GM19240 (cell line): ENCODE data around the gene NGRN.
"Not testable (repeated sequence)": the region's sequence is repeated elsewhere in the genome, so short reads cannot be mapped to it uniquely, and the experiment has no call there.

Source experiments
- DNase-seq: peaks from one replicate; pipeline ENCODE4 v3.0.0; 2011; ENCODE audit warnings: low spot score; ENCODE audit not compliant: insufficient read length

Gene NGRN

DNA sequence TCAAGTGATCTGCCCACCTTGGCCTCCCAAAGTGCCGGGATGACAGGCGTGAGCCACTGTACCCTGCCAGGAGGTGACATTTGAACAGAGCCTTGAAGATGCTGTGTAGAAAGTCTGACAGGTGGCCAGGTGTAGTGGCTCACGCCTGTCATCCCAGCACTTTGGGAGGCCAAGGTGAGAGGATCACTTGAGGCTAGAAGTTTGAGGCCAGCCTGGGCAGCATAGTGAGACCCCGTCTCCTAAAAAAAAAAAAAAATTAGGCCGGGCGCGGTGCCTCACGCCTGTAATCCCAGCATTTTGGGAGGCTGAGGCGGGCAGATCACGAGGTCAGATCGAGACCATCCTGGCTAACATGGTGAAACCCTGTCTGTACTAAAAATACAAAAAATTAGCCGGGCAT lies 13.0 kb downstream of the NGRN start:
- DNase-seq, result not testable (repeated sequence)

DNA sequence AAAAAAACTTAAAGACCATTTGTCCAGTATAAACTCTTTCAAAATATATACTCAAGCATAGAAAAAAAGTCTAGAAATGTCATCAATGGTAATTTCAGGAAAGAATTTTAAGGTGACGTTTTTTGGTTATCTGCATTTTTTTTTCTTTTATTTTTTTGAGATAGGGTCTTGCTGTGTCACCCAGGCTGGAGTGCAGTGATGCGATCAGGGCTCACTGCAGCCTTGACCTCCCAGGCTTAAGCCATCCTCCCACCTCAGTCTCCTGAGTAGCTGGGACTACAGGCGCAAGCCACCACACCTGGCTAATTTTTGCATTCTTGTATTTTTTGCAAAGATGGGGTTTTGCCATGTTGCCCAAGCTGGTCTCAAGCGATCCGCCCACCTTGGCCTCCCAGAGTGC lies 15.3 kb downstream of the NGRN start:
- DNase-seq, result not testable (repeated sequence)

DNA sequence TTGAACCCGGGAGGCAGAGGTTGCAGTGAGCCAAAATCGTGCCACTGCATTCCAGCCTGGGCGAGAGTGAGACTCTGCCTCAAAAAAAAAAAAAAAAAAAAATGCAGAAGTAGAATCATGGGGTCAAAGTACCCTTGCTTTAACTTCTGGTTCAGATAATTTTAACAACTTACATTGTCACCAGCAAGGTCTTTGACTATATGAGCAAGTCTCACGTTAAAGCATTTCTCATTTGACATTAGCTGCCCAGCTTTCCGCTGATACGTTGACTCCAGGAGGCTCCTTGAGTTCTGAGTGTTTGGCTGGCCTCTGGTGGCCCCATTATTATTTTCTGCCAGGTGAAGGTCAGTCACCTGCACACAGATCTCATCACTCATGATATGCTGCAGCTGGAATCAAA lies 16.2 kb downstream of the NGRN start:
- DNase-seq, result not testable (repeated sequence)

DNA sequence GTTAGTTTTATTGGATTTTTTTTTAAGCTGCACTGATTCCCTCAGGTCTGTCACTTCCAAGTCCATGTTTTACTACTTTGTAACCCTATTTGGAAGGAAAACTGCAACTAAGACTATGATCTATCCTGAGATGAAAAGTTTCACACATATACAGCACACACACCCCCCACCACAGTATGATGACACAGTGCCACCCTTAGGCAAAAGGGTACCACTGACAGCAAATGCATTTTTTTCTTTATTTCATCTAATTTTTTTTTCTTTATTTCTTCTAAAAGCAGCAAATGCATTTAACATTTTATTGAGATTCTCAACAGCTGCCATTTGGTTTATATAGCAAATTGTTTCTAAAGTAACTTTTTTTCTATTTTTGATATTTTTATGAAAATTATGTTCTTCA lies 21.2 kb downstream of the NGRN start:
- no peak for DNase-seq

DNA sequence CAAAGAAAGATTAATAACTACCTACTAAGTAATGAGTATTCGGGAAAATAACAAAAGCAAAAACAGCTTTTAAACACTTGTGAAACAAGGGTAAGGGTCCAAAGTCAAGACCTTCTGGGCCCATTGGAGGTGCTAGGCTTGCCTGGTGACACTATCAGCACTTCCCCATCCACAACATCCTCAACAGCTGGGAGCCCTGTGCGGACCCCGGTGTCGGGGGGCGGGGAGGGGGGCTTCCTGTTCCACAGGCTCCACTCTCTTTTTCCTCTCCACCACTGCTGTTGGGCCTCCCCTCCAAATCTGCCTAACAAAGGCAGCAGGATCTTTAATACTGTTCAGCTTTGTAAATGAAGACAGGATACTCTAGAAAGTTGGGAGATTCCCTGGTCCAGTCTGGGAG lies 21.6 kb downstream of the NGRN start:
- no peak for DNase-seq

DNA sequence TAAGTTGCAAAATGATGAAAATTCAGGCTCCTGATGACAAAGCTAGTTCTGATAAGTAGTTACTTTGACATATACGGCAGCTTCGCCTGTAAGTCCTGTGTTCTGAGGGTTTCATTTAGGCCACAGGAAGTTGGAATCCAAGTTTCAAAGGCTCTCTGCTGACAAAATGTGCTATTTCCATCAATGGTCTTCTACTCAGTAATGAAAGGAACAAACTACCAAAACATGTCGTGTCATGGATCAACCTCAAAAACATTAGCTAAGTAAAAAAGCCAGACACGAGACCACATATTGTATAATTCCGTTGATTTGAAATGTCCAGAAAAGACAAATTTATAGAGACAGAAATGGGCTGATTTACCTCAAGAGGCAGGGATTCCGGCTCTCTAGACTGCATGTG lies 22.5 kb downstream of the NGRN start:
- no peak for DNase-seq

DNA sequence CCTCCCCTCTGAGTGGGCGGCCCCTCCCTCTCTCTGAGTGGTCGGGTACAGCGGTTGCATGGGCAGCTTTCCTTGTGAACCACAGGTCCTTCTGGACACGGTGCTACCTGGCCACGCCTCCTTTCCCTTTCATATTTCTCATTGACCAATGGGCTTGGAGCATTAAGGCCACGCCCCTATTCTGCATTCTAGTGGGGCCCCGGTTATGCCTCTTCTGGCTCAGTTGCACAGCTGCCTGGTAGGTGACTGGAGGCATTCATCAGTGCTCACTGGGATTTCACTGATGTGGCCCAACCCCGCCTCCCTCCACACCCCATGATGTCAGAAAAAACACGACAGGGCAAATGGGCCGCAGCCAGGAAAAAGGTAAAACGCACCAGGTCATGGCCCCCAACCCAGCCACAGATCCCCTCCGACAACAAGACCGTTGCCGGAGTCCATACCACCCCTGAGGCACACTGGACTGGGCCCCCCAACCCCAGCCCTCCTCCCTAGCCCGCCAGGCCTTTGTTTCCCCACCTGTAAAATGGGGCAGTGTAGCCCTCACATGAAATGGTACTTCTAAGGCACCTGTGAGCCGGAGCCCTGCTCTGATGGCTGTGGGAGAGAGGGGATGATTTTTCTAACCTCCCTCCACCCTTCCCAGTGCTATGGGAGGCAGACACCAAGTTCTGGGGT lies 26.3 kb downstream of the NGRN start:
- DNase-seq, result peak; percentile 24

DNA sequence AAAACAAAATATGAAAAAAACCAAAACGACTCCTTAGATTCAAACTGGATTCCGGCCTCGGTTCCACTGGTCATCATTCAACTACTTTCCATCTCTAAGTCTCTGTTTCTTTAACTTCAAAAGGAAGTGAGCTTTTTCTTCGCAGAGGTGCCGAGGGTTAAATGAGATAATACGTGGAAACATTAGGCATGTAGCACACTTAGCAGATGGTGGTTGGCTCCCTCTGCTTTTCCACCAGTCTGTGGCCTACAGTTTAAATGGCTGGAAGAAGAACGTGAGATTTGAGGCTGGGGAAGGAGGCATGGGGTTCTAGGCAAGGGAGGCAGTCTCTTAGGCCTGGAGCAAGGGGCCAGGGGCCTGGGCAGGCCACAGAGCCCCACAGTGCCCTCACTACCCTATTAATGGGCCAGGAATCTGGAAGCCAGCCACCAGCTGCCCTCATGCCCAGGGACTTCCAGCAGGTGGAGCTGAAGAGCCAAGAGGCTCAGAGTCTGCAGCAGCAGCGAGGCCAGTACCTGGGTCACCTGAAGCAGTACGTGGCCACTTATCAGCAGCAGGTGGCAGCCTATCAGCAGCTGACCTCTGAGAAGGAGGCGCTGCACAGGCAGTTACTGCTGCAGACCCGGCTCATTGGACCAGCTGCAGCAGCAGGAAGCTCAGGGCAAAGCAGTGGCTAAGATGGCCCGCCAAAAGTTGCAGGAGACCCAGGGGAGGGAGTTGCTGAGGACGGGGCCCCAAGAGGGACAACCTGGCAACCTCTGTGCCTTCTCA lies 27.8 kb downstream of the NGRN start:
- not testable (repeated sequence) for DNase-seq

DNA sequence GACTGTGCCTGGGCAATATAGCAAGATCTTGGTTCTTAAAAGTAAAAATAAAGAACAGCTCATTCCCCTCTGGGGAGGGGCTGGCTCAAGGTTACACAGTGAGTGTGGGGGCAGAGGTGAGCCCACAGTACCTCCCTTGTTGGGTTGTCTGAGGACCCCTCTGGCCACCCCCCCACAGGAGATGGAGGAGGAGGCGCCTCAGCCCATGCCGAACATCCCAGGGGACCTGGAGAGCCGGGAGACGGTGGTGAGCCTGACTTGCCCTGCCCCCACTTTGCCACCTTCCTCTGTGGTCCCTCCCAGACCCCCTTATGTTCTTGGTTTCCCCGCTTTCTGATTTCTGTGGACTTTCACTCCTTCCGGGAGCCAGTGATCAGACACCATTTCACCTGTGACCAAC lies 28.7 kb downstream of the NGRN start:
- no peak for DNase-seq

DNA sequence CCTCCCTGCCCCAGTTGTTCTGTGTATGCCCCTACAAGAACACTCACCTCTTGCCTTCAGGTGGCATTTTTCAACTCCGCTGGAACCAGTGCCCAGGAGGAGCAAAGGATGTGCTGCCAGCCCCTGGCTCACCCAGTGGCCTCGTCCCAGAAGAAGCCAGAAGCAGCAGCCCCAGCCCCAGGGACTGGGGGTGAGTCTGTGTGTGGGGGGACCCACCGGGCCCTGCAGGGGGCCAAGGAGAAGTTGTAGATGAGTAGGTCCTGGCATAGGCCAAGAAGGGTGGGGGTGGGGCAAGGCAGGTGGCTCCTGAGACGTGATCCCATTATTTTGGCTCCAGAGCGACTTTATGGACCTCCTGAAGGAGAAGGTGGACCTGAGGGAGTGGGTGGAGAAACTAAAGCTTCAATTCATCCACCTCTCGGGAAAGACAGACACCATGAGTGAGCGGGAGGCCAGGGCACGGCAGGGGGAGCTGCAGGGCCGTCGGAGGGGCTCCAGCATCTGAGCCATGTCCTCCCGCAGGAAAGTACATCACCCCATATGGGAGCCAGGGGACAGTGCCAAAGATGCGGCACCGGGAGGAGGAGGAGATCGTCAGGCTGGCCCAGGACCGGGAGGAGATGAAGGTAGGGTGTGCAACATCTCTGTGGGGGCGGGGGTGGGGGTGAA lies 29.3 kb downstream of the NGRN start:
- no peak for DNase-seq

DNA sequence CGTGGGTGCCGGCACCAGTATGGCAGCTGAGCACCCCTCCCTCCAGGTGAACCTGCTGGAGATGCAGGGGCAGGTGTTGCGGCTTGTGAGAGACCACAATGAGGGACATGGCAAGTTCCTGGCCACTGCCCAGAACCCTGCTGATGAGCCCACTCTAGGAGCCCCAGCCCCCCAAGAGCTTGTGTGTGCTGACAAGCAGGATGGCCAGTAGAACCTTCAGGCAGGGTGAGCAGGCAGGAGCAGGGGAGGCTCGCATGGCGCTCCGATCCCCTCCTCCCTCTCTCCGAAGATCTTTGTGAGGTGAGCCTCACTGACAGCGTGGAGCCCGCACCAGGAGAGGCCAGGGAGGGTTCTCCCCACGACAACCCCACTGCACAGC lies 29.8 kb downstream of the NGRN start:
- no peak for DNase-seq

DNA sequence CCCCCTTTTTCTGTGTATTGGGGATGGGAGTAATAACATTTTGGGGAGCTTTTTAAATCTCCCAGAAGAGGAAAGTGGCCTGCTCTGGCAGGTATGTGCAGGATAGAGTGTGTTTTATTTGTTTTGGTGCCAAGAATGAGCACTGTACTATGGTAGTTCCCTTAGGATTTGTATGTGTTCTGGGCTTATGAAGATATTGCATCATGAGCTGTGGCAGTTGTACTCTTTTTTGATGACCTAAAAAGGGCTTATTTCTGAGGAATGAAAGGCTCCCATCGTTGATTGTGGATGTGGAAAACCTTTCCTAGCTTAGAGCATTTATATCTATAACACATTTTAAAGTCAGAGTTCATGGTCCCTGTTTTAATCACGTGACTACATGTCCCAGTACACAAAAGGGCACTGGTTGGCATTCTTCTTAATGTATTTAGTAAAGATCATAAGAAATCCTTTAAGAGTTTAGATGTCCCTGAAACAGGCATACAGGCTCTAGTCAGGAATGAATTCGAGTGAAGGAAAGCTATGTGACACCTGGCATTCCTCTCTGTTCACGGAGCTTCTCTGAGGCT lies 30.9 kb downstream of the NGRN start:
- not testable (repeated sequence) for DNase-seq

DNA sequence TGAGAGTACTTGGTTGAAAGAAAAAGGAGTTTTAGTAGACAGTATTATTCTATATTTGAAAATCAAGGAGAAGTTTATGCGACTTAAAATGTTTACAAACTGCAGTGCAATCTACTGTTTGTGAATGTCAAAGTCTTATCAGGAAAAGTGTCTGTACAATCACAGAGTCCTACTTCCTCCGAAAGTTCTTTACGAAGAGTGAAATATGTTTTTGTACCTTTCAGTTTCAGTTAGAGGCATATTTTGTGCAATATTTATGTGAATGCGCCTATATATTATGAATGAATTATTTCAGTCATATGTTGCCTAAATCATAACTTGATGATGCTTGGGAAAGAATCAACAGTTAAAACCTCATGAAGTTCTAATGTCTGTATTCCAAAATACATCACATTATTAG lies 31.5 kb downstream of the NGRN start:
- no peak for DNase-seq

DNA sequence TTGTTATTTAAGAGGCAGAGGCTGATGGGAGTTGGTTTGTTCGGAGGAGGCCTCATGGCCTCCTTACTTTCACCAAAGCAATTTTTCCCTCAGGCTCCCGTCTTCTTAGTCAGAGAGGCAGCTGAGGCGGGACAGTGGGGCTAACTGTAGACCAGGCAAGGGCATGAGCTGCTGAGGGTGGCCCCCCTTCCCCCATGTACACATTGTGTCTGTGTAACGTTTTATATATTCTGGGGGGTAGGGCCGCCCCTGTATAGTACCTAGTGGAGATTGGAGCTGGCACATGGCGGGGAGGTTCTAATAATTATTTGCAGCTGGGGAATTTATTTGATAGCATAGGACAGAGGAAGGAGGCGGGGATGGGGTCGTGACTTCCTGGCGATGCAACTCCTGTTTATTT lies 35.1 kb downstream of the NGRN start:
- no peak for DNase-seq

DNA sequence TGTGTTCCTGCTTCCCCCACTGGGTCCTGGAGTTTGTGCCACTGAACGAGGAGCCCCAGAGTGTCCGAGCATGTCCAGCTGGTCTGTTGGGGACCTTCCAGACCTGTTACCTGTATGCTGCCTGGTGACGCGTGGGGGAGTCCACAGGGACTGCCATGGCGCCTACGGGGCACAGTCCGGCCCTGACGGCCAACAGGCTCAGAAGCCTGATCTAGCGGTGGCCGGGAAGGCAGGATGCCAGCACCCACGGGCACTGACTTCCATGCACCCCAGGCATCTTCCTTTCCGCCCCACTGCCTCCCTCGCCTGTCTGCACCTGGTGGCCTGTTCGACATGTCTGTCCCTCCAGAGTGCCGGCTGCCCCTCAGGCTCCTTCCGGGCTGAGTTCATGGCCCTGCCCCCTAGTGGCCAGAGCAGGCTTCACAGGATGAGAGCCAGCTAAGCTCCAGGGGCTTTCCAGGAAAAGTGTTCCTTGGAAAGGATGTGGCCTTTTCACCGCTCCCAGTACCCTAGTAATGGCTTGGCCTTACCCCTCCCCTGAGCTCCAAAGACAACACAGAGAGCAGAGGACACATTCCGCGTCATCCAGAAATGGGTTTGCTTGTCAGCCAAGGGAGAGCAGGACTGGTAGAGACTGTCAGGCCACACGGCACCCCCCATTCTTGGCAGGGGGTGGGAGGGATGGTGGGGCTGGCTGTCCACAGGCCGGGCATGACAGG lies 35.7 kb downstream of the NGRN start:
- DNase-seq, result no peak

DNA sequence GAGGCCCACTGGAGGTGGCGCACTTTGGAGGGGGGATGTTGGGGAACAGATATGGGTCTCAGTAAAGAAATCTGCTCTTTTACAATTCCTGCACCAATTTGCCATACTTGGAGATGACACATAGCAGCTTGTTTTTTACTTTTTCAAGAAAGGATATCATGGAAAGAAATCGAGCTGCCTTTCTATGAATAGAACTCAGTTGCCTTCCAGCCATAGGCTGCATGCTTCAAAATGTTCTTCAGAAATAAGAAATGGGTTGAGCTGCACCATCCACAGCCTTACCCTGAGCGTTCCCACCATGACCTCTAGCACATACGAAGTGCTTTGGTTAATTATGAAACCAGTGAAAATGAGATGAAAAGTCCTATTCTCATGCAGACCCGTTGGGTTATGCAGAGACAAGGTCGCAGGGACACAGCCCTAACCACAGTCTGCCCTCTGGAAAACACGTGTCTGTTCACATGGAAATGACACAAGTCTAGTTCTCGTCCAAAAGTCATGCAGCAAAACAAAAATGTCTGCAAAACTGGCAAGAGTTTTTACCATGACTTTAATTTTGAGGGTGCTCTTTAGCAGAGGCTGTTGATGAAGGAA lies 36.3 kb downstream of the NGRN start:
- DNase-seq, result no peak

DNA sequence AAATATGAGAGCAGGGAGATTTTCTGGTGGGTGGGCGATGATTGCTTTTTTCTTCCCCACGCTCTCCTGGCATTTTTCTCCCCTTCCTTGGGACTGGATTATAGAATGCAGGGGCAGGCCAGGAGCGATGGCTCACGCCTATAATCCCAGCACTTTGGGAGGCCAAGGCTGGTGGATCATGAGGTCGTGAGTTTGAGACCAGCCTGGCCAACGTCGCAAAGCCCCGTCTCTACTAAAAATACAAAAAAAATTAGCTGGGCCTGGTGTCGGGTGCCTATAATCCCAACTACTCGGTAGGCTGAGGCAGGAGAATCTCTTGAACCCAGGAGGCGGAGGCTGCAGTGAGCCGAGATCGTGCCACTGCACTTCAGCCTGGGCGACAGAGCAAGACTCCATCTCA lies 39.9 kb downstream of the NGRN start:
- not testable (repeated sequence) for DNase-seq

DNA sequence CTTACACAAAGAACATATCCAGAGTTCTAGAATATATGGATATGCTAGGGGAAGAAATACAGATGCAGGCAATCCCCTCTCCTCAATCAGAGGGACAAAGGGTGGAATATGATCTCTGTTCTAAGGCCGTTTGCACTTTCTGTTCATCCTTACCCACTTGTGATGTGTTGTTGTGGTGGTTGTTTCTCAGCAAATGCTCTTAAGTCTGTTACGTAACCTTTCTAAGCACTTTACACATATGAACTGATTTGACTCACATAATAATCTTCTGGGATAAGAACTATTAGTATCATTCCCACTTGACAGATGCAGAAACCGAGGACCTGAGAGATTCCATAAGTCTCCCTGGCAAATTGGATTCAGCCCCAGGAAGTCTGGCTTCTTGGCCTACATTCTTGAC lies 40.5 kb downstream of the NGRN start:
- DNase-seq, result no peak

DNA sequence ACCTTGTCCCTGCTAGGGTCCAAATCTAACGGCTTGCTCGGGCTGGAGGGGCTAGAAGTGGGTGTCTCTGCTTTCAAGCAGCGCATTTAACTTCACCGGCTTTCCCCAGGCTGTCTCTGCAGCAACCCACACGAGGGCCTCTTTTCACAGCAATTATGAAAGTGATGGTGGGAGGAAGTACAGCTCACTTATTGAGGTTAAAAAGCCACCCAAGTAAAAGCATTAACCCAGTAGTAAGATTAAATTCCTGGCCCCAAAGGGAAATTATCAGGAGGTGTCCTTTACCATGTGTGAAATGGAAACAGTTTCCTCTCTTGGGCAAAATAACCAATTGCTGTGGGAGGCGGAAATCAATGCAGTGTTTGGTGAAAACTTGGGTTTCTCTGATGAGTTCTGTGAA lies 41.1 kb downstream of the NGRN start:
- DNase-seq, result peak; percentile 29

DNA sequence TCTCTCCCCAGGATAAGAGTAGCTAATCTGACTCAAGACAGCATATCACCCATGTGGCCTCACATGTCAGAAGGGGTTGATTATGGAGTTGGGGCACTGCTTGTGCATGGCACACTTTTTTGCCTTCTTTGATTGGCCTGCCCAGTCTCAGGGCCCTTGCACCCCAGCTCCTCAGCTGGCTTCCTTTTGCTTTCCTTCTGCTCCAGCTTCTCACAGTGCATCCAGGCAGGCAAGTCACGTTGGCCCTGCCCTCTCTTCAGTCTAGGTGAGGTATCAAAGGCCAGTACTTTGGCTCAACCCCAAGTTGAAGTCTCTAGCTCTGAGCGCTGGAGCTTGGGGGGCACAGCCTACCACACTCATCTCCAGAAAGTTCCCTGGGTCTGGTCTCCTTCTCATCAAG lies 42.2 kb downstream of the NGRN start:
- no peak for DNase-seq

DNA sequence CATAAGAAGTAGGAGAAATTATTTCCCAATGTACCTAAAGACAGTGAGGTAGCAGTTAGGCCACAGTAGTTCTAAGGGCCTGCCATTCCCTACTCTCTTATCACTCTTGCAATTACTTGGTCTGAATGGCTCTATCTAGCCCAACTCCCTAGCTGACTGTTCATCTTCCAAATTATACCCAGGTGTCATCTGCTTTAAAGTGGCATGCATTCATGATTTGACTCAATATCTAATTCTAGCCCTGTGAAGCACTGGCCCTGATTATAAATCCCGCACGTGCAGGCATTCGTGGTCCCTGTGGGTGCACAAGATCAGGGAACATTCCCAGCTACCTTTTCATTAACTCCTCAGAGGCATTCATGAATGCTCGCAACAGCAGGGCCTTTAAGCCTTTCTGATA lies 43.5 kb downstream of the NGRN start:
- no peak for DNase-seq
